ENCODE measurements around the gene MSI1. TPM values are rescaled to one million over a fixed set of nuclear protein-coding genes. Genes with fewer than 3 reads are reported as not detected.

Gene MSI1
- total RNA-seq, 2 experiments from 2014 or later = 0.07 TPM; not detected in 1

GRCh38 chr12:120317224-120318105 is 51.5 kb downstream of the MSI1 start:
- Mint-ChIP-seq H3K9me3 (ENCODE audit: low read depth) (no peaks in the 10 kb centered on the region), H3K4me1 (peaks cover 13% of the 10 kb centered on the region), H3K27ac (peak overlapping the region; percentile 88), H3K27me3 (no peaks in the 10 kb centered on the region), H3K36me3 (no peaks in the 10 kb centered on the region), H3K4me3 (peak overlapping the region; percentile 78)
- CTCF ChIA-PET = interaction anchor here (0.8 to 6.6 kb wide), 13 partner anchors 8 to 219 kb away, joined by 3 to 47 read pairs (median 3); partner anchors contain the start of genes COX6A1, PXN, RNU4-1 and RPLP0
- DNase-seq = peak; percentile 100
- ATAC-seq = peak; percentile 100

- Mint-ChIP-seq H3K4me3 (peak overlapping the region; percentile 78), H3K36me3 (no peaks in the 10 kb centered on the region), H3K4me1 (peaks cover 13% of the 10 kb centered on the region), H3K27ac (peak overlapping the region; percentile 88), H3K27me3 (no peaks in the 10 kb centered on the region), H3K9me3 (ENCODE audit: low read depth) (no peaks in the 10 kb centered on the region)
- CTCF ChIA-PET = interaction anchor here (0.8 to 6.6 kb wide), 12 partner anchors 8 to 220 kb away, joined by 3 to 47 read pairs (median 3); partner anchors contain the start of genes COX6A1, PXN, RNU4-1 and RPLP0
- DNase-seq (no peak), ATAC-seq (no peak)
Measured at GRCh38 chr12:120316798-120317223, 52.2 kb downstream of the MSI1 start.

- Mint-ChIP-seq H3K27ac (no peak overlapping the region), H3K4me3 (no peak overlapping the region), H3K27me3 (no peaks in the 10 kb centered on the region), H3K36me3 (no peaks in the 10 kb centered on the region), H3K9me3 (ENCODE audit: low read depth) (no peaks in the 10 kb centered on the region), H3K4me1 (peaks cover 13% of the 10 kb centered on the region)
- no peak for DNase-seq
- CTCF ChIA-PET = interaction anchor here (1.8 to 6.6 kb wide), 4 partner anchors 8 to 86 kb away, joined by 6 to 47 read pairs (median 10); partner anchors contain the start of genes RNU4-1 and SIRT4
- no peak for ATAC-seq
Measured at GRCh38 chr12:120314220-120314619, 54.7 kb downstream of the MSI1 start.

GRCh38 chr12:120301962-120302815 is 66.8 kb downstream of the MSI1 start, which contains the start of gene SIRT4:
Gene SIRT4 (plus strand): TSS chr12:120302321. CDS start chr12:120303562, 1,241 bp downstream.
- H3K27me3 Mint-ChIP-seq = no peaks in the 10 kb centered on the region
- peaks cover 8% of the 10 kb centered on the region for H3K4me1 Mint-ChIP-seq
- ATAC-seq (peak; percentile 100), DNase-seq (peak; percentile 95)
- peak within 1 kb of the TSS; percentile 83 for H3K4me3 Mint-ChIP-seq
- peak within 1 kb of the TSS; percentile 77 for H3K27ac Mint-ChIP-seq
- H3K9me3 Mint-ChIP-seq (ENCODE audit: low read depth) = no peaks in the 10 kb centered on the region
- CTCF ChIA-PET = interaction anchor here (0.6 to 2.3 kb wide), 24 partner anchors 8 to 386 kb away, joined by 3 to 47 read pairs (median 4); partner anchors contain the start of genes COX6A1, POP5, PXN and RNU4-1
- H3K36me3 Mint-ChIP-seq = no peaks in the 10 kb centered on the region

GRCh38 chr12:120292661-120293531 is 76.1 kb downstream of the MSI1 start, which contains the start of gene RNU4-1:
Gene RNU4-1 (minus strand): TSS chr12:120293237.
- peaks cover 2% of the 10 kb centered on the region for H3K27me3 Mint-ChIP-seq
- peak; percentile 45 for ATAC-seq
- CTCF ChIA-PET = interaction anchor here (0.6 to 4.9 kb wide), 12 partner anchors 10 to 675 kb away, joined by 3 to 44 read pairs (median 4); partner anchors contain the start of genes PXN, RPLP0 and SIRT4
- H3K4me3 Mint-ChIP-seq = no peak within 1 kb of the TSS
- H3K36me3 Mint-ChIP-seq = no peaks in the 10 kb centered on the region
- H3K4me1 Mint-ChIP-seq = peaks cover 10% of the 10 kb centered on the region
- H3K9me3 Mint-ChIP-seq (ENCODE audit: low read depth) = no peaks in the 10 kb centered on the region
- peak; percentile 90 for DNase-seq
- no peak within 1 kb of the TSS for H3K27ac Mint-ChIP-seq

- no peak overlapping the region for H3K4me3 Mint-ChIP-seq
- CTCF ChIA-PET = interaction anchor here (0.6 to 4.9 kb wide), 9 partner anchors 10 to 675 kb away, joined by 3 to 44 read pairs (median 6); partner anchors contain the start of genes PXN, RPLP0 and SIRT4
- H3K27me3 Mint-ChIP-seq = peaks cover 2% of the 10 kb centered on the region
- H3K4me1 Mint-ChIP-seq = peaks cover 10% of the 10 kb centered on the region
- ATAC-seq = peak; percentile 10
- DNase-seq = no peak
- H3K27ac Mint-ChIP-seq = no peak overlapping the region
- H3K36me3 Mint-ChIP-seq = no peaks in the 10 kb centered on the region
- no peaks in the 10 kb centered on the region for H3K9me3 Mint-ChIP-seq (ENCODE audit: low read depth)
Measured at GRCh38 chr12:120292411-120292660, 76.6 kb downstream of the MSI1 start.

Other genes with a start within 250 kb of the MSI1 start
- gene GCN1, start 174.4 kb downstream of the MSI1 start, total RNA-seq = 100 to 1,000 TPM; 126 to 151 TPM
- 1,000 to 10,000 TPM; 1,755 to 2,356 TPM for gene RPLP0, start 168.1 kb downstream of the MSI1 start, total RNA-seq
- gene PXN, start 103.4 kb downstream of the MSI1 start, total RNA-seq = 100 to 1,000 TPM in 1 of 2 experiments, 10 to 100 TPM in 1; 69.3 to 146 TPM
- 1,000 to 10,000 TPM in 1 of 2 experiments, 100 to 1,000 TPM in 1; 953 to 3,569 TPM for gene RNU4-2, start 77.3 kb downstream of the MSI1 start, total RNA-seq
- 1,000 to 10,000 TPM in 1 of 2 experiments, 100 to 1,000 TPM in 1; 780 to 2,122 TPM for gene RNU4-1, start 75.9 kb downstream of the MSI1 start, total RNA-seq
- gene SIRT4, start 66.8 kb downstream of the MSI1 start, total RNA-seq = 1 to 10 TPM; 2.4 to 3.0 TPM
- gene PLA2G1B, start 41.4 kb downstream of the MSI1 start, total RNA-seq = not detected
- gene COX6A1, start 68.9 kb upstream of the MSI1 start, total RNA-seq = 100 to 1,000 TPM; 329 to 408 TPM
- 10 to 100 TPM; 26.8 to 38.0 TPM for gene TRIAP1, start 77.2 kb upstream of the MSI1 start, total RNA-seq
- gene GATC, start 77.3 kb upstream of the MSI1 start, total RNA-seq = 10 to 100 TPM; 25.3 to 32.7 TPM
- gene SRSF9, start 100.6 kb upstream of the MSI1 start, total RNA-seq = 100 to 1,000 TPM; 195 to 240 TPM
- gene DYNLL1, start 126.9 kb upstream of the MSI1 start, total RNA-seq = 100 to 1,000 TPM; 190 to 264 TPM
- gene COQ5, start 160.0 kb upstream of the MSI1 start, total RNA-seq = 10 to 100 TPM; 26.4 to 34.0 TPM
- gene RNF10, start 165.2 kb upstream of the MSI1 start, total RNA-seq = 100 to 1,000 TPM; 209 to 217 TPM
- 10 to 100 TPM; 63.1 to 65.1 TPM for gene POP5, start 212.2 kb upstream of the MSI1 start, total RNA-seq

All from activated CD8-positive, alpha-beta memory T cell treated with anti-CD3 and anti-CD28 coated beads, Interleukin-2, amount 10 ng/mL, durations not matched to agents 7 days and 5 days (primary cell).